Smooth muscle cell (in vitro differentiated cells): ENCODE measurements around the gene TBATA. TPM values are rescaled to one million over a fixed set of nuclear protein-coding genes. Genes with fewer than 3 reads are reported as not detected.

Experiments used
- DNase-seq: peaks from one replicate; lab custom pipeline; 2025; ENCODE audit not compliant: unreplicated experiment; lab: John Stamatoyannopoulos, UW
- H2AFZ ChIP-seq: fragments of 200-600 bp; sonication (generic); 2 replicates; pipeline ENCODE4 v1.6.0; 2016; ENCODE audit warnings: antibody characterized with exemption, low read depth, mild to moderate bottlenecking
- H3F3A ChIP-seq: fragments of 200-600 bp; sonication (generic); 2 replicates; pipeline ENCODE4 v1.6.0; 2017; ENCODE audit warnings: antibody characterized with exemption, low read depth
- H3K27ac ChIP-seq: fragments of 200-600 bp; sonication (generic); 2 replicates; pipeline ENCODE4 v1.5.1; 2016; ENCODE audit warnings: low read depth, mild to moderate bottlenecking
- H3K27me3 ChIP-seq: fragments of 200-600 bp; sonication (generic); 2 replicates; pipeline ENCODE4 v1.6.1; 2016; ENCODE audit warnings: low read depth, mild to moderate bottlenecking
- H3K36me3 ChIP-seq: fragments of 200-600 bp; sonication (generic); 2 replicates; pipeline ENCODE4 v1.5.1; 2016; ENCODE audit warnings: low read depth
- H3K4me1 ChIP-seq: fragments of 200-600 bp; sonication (generic); 2 replicates; pipeline ENCODE4 v1.5.1; 2016; ENCODE audit warnings: low read depth
- H3K4me2 ChIP-seq: fragments of 200-600 bp; sonication (generic); 2 replicates; pipeline ENCODE4 v1.6.0; 2016; ENCODE audit warnings: mild to moderate bottlenecking
- H3K4me3 ChIP-seq: fragments of 200-600 bp; sonication (generic); 2 replicates; pipeline ENCODE4 v1.5.1; 2016; ENCODE audit warnings: mild to moderate bottlenecking
- H3K79me2 ChIP-seq: fragments of 200-600 bp; sonication (generic); 2 replicates; pipeline ENCODE4 v1.6.0; 2016; ENCODE audit warnings: low read depth, mild to moderate bottlenecking
- H3K9ac ChIP-seq: fragments of 200-600 bp; sonication (generic); 2 replicates; pipeline ENCODE4 v1.6.0; 2016; ENCODE audit warnings: low read depth
- H3K9me3 ChIP-seq: fragments of 200-600 bp; sonication (generic); replicated peaks from 2 replicates; pipeline ENCODE4 v1.5.1; 2016; ENCODE audit warnings: low read depth
- H4K20me1 ChIP-seq: fragments of 200-600 bp; sonication (generic); 2 replicates; pipeline ENCODE4 v1.6.0; 2016; ENCODE audit warnings: low read depth
- CTCF ChIP-seq: fragments of 200-600 bp; sonication (generic); IDR thresholded peaks from 2 replicates; pipeline ENCODE4 v1.5.1; 2017; ENCODE audit warnings: borderline replicate concordance, mild to moderate bottlenecking, antibody characterized with exemption; ENCODE audit not compliant: insufficient read depth, poor library complexity, severe bottlenecking
- WGBS: methylation state at CpG from one replicate; pipeline ENCODE4 v1.1.7; 2016; ENCODE audit warnings: low lambda C conversion rate; 5-methylcytosine and 5-hydroxymethylcytosine counted together
- polyA plus RNA-seq: library from polyadenylated mRNA; unstranded; fragments of >200 nt; fragmentation: Nextera tagmentation; extraction: Ambion mirVana; gene quantifications from 2 replicates; pipeline ENCODE4 v1.2.1, GENCODE V29; 2016
- total RNA-seq: library from RNA; depleted of rRNA; stranded (reverse); fragments of >200 nt; gene quantifications from 2 replicates; pipeline ENCODE4 v1.2.3, GENCODE V29; 2014

Gene TBATA, protein sequence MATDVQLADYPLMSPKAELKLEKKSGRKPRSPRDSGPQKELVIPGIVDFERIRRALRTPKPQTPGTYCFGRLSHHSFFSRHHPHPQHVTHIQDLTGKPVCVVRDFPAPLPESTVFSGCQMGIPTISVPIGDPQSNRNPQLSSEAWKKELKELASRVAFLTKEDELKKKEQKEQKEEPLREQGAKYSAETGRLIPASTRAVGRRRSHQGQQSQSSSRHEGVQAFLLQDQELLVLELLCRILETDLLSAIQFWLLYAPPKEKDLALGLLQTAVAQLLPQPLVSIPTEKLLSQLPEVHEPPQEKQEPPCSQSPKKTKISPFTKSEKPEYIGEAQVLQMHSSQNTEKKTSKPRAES
- not detected in 2 replicates for total RNA-seq
- polyA plus RNA-seq = not detected in 2 replicates

- Histone ChIP-seq H3K79me2 (no peaks in the 10 kb centered on the region), H3K36me3 (no peaks in the 10 kb centered on the region), H3K4me2 (no peak within 1 kb of the TSS), H3K9me3 (no peaks in the 10 kb centered on the region), H3K27ac (no peak within 1 kb of the TSS), H3K9ac (no peak within 1 kb of the TSS), H3F3A (no peaks in the 10 kb centered on the region), H4K20me1 (no peaks in the 10 kb centered on the region), H2AFZ (no peak within 1 kb of the TSS), H3K4me3 (no peak within 1 kb of the TSS), H3K27me3 (no peaks in the 10 kb centered on the region), H3K4me1 (no peaks in the 10 kb centered on the region)
- TF ChIP-seq CTCF = no peak
- WGBS = 84% methylated on average over 4 of the region's 4 CpGs
- no peak for DNase-seq
These were observed at the start of gene TBATA for GRCh38 chr10:70785190-70785589. TBATA (minus strand) TSS chr10:70785377; CDS start chr10:70783379, 1,998 bp downstream.

GRCh38 chr10:70834441-70835151 is 49.4 kb upstream of the TBATA start:
- peaks cover 60% of the 10 kb centered on the region for H3F3A ChIP-seq
- H3K4me3 ChIP-seq = no peak overlapping the region
- H3K27ac ChIP-seq = peak overlapping the region; percentile 97
- no peak for DNase-seq
- peak overlapping the region; percentile 74 for H3K9ac ChIP-seq
- no peaks in the 10 kb centered on the region for H3K36me3 ChIP-seq
- 90% methylated on average over 7 of the region's 7 CpGs for WGBS
- peak overlapping the region; percentile 72 for H3K4me2 ChIP-seq
- no peaks in the 10 kb centered on the region for H3K27me3 ChIP-seq
- no peak for TF ChIP-seq CTCF
- H3K79me2 ChIP-seq = peaks cover 58% of the 10 kb centered on the region
- peaks cover 41% of the 10 kb centered on the region for H3K4me1 ChIP-seq
- H4K20me1 ChIP-seq = no peaks in the 10 kb centered on the region
- no peaks in the 10 kb centered on the region for H3K9me3 ChIP-seq
- no peak overlapping the region for H2AFZ ChIP-seq

- TF ChIP-seq CTCF = no peak
- Histone ChIP-seq H3K27ac (peak overlapping the region; percentile 97), H3K79me2 (peaks cover 55% of the 10 kb centered on the region), H3K9ac (peak overlapping the region; percentile 74), H3K36me3 (no peaks in the 10 kb centered on the region), H3K4me3 (no peak overlapping the region), H3K4me2 (peak overlapping the region; percentile 72), H4K20me1 (no peaks in the 10 kb centered on the region), H3F3A (peaks cover 66% of the 10 kb centered on the region), H3K27me3 (no peaks in the 10 kb centered on the region), H3K4me1 (peaks cover 47% of the 10 kb centered on the region), H3K9me3 (no peaks in the 10 kb centered on the region), H2AFZ (no peak overlapping the region)
- 56% methylated on average over 5 of the region's 5 CpGs for whole genome bisulfite sequencing
- DNase-seq = no peak
These were observed 48.8 kb upstream of the TBATA start for GRCh38 chr10:70834021-70834420.
